Measurements from ENCODE around the gene MRPS12. TPM values are rescaled to one million over a fixed set of nuclear protein-coding genes. Genes with fewer than 3 reads are reported as not detected.
A peak's percentile ranks its signal among the peaks of the same experiment; 100 is the strongest.
"Not testable (repeated sequence)": the region's sequence is repeated elsewhere in the genome, so short reads cannot be mapped to it uniquely, and the experiment has no call there.

Gene MRPS12
- total RNA-seq, 1 experiment from 2014 or later = 105 TPM

DNA sequence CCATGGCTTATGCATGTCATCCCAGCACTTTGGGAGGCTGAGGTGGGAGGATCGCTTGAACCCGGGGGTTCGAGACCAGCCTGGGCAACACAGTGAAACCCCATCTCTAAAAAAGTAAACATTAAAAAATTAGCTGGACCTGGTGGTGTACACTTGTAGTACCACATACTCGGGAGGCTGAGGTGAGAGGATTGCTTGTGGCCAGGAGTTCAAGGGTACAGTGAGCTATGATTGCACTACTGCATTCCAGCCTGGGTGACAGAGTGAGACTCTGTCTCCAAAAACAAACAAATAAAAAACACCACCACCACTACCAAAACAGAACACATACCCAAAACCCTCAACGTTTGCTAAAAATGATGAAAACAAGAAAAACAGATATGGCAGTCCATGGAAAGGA lies 28.9 kb downstream of the MRPS12 start:
- DNase-seq (ENCODE audit: low spot score) = no peak
- in situ Hi-C loops (cut with HindIII; ENCODE audit: low sequenced_read_pairs) = no loop called here

DNA sequence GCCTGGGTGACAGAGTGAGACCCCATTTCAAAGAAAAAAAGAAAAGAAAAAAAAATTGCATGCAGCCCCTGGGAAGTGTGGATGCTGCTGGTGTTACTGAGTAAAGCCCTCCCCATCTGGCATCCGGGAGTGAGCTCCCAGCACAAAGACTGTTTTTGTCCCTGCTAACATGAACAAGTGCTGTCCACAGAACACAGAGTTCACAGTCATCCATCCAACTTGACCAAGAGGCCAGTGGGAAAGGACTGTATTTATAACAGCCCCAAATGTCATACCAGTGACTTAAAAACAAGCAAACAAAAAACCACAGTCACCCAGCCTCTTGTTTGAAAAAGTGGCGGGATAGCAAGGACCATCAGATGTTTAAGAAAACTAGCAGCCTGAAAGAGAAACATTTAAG lies 34.0 kb downstream of the MRPS12 start:
- in situ Hi-C loops (cut with HindIII; ENCODE audit: low sequenced_read_pairs) = no loop called here
- no peak for DNase-seq (ENCODE audit: low spot score)

DNA sequence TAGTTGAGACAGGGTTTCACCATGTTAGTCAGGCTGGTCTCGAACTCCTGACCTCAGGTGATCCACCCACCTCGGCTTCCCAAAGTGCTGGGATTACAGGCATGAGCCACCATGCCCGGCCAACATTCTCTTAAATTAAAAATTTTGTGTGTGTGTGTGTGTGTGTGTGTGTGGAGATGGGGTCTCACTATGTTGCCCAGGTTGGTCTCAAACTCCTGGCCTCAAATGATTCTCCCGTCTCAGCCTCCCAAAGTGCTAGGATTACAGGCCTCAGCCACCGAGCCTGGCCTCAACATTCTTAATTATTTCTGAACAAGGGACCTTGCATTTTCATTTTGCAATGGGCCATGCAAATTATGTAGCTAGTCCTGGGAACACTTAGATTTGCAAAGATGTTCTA lies 35.4 kb downstream of the MRPS12 start:
- DNase-seq (ENCODE audit: low spot score); in situ Hi-C loops (cut with HindIII; ENCODE audit: low sequenced_read_pairs): not testable (repeated sequence)

DNA sequence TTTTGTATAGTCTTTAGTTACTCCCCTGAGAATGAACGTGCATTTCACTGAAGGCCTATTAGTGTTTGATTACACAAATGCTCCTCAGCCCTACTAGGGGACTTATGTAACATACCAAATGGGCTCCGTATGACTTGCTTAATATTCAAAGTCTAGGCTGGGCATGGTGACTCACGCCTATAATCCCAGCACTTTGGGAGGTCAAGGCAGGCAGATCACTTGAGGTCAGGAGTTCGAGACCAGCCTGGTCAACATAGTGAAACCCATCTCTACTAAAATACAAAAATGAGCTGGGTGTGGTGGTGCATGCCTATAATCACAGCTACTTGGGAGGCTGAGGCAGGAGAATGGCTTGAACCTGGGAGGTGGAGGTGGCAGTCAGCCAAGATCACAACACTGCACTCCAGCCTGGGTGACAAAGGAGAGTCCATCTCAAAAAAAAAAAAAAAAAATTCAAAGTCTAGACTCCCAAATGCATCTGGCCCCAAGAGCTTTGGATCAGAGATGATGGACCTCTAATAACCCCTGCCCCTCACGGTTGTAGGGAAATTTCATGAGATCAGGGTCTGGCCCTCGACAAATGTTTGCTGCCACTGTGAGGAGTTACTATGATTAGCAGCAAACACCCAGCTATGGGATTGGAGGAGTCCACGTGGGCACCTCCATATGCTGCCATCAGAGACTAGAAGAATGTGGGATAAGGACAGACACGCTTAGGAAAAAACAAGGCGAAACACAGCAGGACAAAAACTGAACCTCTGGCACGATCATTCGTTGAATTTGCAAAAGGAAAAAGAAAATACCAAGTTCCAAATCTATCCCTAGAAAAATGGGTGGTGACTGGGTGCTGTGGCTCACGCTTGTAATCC lies 40.2 kb downstream of the MRPS12 start:
- in situ Hi-C loops (cut with HindIII; ENCODE audit: low sequenced_read_pairs) = no loop called here

DNA sequence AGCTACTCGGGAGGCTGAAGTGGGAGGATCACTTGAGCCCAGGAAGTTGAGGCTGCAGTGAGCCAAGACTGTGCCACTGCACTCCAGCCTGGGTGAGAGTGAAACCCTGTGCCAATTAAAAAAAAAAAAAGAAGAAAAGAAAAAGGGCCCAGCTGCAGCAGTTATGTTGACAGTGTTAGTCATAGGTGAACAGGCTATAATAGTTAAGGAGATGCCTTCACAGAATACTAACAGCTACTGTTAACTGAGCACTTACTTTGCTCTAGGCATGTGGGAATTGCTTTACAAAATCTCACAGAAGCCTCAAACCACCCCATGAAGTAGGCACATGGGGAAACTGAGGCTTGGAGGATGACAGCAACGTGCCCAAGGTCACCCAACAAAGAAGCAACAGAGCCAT lies 40.9 kb downstream of the MRPS12 start:
- DNase-seq (ENCODE audit: low spot score) = no peak
- in situ Hi-C loops (cut with HindIII; ENCODE audit: low sequenced_read_pairs) = no loop called here

More for the DNA sequence above, 40.2 kb downstream of the MRPS12 start:
- DNase-seq (ENCODE audit: low spot score) = peak; percentile 63

DNA sequence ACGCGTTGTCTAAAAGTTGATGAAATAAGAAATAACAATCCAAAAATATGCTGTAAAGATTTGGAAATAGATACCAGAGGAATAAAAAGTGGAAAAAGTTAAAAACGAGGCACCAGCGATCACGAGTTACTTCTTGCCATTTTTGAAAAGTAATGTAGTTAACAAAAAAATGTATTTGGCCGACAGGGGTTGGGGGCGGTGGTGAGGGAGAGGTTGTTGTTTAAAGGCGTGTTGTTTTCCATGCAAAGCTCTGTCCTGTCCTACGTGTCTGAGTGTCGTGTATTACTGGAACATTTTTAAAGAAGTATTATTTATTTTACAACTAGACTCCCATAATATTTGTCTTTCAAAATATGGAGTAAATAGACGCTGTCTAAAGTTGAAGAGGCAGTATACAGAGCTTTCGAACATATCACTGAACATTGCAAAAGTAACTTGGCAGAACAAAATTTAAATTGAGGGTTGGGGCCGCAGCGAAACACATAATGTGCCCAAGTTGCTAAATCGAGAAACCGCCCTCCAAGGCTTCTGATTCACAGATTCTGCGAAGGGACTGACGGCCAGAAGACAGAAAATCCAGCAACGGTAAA lies 44.0 kb downstream of the MRPS12 start:
- in situ Hi-C loops (cut with HindIII; ENCODE audit: low sequenced_read_pairs) = no loop called here
- DNase-seq (ENCODE audit: low spot score) = no peak

DNA sequence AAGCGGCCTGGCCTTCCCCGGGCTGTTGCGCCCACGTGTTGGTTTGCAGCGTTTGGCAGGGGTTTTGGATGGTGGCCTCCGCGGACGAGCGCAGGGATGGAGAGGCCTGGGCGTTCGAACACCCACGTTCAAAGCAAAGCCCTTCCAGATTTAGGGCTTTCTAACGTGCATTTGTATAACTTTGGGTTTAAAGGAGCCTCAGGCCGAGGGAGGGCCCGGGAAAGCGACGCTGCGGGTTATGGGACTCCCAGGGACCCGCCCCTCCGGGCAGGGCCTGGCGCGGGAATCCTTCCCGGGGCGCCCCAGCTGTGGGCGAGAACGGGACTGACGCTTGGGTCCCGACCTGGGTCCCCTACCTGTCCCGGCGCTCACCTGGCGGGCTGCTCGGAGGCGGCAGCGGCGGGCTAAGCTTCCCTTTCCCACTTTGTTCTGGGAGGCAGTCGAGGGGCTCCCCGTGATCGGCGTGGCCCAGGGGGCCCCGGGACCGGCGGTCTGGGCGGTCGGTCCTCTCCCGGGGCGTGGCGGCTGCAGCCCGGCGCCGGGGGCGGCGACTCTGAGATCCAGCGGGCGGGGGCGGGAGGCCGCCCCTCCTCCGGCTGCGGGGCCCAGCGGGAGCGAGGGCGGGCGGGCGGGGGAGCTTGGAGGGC lies 44.6 kb downstream of the MRPS12 start, which contains the start of gene FBXO17:
Gene FBXO17 (minus strand): TSS at position 529 of the 647 bp plus-strand sequence. CDS start 25,423 bp downstream, outside the sequence.
- in situ Hi-C loops (cut with HindIII; ENCODE audit: low sequenced_read_pairs) = no loop called here

DNA sequence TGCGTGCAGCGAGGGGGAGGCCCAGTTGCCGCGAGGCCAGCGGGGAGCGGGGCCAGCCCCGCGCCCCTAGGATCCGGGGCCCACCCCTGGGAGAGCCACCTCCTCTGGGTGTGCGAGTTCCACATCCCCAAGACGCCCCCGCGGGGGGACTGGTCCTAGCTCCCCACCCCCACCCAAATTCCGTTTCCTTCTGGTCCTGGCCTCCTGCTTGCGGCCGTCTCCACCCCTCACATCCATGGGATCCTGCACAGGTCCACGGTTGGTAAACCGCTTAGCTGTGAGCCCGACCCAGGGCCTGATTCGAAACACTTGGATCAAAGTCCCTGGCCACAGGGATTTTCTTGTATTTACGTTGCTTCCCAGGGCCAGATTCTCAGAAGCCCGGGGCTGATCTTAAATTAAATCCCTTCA lies 45.1 kb downstream of the MRPS12 start:
- in situ Hi-C loops (cut with HindIII; ENCODE audit: low sequenced_read_pairs) = no loop called here
- peak; percentile 67 for DNase-seq (ENCODE audit: low spot score)

More for the DNA sequence above, 44.6 kb downstream of the MRPS12 start, which contains the start of gene FBXO17:
- DNase-seq (ENCODE audit: low spot score) = peak; percentile 70

DNA sequence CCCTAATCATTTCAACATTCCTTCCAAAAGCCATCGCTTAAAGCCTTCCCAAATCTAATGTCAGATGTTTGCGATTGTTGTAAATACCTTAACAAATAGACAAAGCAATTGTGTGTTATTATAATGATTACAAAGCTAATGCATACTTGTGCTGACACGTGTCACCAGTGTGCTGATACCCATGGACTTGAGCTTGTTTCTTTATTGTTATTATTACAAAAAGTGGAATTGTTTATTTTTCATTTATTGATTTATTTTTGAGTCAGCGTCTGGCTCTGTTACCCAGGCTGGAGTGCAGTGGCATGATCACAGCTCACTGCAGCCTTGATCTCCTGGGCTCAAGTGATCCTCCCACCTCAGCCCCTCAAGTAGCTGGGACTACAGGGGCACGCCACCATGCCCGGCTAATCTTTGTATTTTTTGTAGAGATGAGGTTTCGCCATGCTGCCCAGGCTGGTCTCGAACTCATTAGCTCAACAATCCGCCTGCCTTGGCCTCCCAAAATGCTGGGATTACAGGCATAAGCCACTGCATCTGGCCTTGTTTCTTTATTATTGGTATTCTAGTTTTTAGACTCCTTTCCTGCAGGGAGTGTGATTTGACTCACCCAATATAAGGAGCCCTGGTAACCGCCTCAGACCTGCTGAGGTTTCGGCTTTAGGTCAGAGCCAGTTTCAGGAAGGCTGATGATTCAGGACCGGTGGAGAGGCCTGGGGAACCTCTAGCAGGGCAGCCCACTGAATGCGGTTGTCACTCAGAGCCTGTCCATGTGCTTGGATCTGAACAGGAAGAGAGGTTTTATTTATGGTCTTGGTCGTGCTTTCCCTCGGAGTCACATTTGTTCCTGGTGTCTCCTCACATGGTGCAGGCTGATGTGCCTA lies 46.9 kb downstream of the MRPS12 start:
- no peak for DNase-seq (ENCODE audit: low spot score)
- in situ Hi-C loops (cut with HindIII; ENCODE audit: low sequenced_read_pairs) = no loop called here

DNA sequence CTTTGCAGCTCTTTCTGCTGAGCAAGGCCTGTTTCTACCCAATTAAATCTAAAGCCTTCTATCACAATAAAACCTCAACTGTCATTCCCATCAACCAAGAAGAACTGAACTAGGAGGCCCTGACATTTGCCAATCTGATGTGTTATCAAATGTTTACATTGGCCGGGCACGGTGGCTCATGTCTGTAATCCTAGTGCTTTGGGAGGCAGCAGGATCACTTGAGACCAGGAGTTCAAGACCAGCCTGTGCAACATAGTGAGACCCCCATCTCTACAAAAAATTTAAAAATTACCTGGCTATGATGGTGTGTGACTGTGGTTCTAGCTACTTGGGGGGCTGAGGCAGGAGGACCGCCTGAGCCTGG lies 47.6 kb downstream of the MRPS12 start:
- in situ Hi-C loops (cut with HindIII; ENCODE audit: low sequenced_read_pairs) = no loop called here
- DNase-seq (ENCODE audit: low spot score) = no peak

DNA sequence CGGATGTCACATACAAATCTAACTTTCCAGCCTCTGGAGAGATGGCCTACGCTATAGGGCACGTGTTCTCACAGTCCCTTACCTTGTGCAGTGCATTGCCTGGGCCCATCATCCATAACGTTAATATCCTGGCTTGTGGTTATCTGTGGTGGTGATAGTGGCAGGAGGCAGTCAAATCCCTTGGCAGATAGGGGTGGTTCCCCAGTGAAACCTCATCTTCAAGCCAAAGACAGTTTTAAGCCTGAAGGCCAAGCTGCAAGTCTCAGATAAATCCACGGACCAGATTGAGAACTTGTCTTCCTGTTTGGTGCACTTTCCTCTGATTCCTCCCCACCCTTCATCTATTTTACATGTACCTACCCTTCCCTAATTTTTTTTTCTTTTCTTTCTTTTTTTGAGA lies 49.1 kb downstream of the MRPS12 start:
- no peak for DNase-seq (ENCODE audit: low spot score)
- in situ Hi-C loops (cut with HindIII; ENCODE audit: low sequenced_read_pairs) = no loop called here

DNA sequence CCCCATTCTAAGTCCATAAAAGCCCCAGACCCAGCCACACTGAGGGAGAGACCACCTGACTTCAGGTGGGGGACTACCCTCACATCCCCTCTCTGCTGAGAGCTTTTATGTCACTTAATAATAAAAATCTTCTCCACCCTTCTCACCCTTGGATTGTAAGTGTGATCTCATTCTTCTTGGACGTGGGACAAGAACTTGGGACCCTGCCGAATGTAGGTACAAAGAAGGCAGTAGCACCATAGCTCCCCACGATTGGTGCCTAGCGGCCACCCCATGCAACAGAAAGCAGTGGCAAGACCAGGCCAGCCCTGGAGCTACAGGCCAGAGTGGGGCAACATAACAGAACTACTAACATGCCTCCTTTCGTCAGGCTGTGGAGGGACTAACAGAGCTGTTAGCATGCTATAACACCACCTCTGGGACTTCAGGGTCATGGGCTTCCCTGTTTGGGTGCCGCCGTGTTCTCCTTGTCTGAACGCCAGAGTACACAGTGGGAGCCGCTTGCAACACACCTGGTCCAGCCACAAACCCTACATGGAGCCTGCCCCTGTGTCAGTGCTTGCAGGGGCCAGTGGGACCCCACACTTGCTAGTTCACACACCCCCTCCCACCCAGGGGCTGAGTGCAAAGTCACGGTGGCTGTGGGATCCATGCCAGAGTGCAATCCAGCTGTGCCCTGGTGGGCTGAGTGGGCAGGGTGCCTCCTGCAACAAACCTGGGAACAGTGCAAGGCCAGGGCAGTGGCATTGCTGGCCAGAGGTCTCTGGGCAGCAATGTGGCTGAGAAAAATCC lies 50.0 kb downstream of the MRPS12 start:
- in situ Hi-C loops (cut with HindIII; ENCODE audit: low sequenced_read_pairs) = no loop called here
- DNase-seq (ENCODE audit: low spot score) = no peak

Other genes starting within 250 kb of the MRPS12 start
- gene CAPN12, start 186.5 kb upstream of the MRPS12 start, total RNA-seq (2014; rRNA removed; shearing (Covaris generic)) = 5.3 and 5.8 TPM in 2 replicates
- gene LGALS7, start 157.4 kb upstream of the MRPS12 start, total RNA-seq (2014; rRNA removed; shearing (Covaris generic)) = not detected in 2 replicates
- gene LGALS7B, start 141.7 kb upstream of the MRPS12 start, total RNA-seq (2014; rRNA removed; shearing (Covaris generic)) = not detected in 2 replicates
- gene LGALS4, start 118.0 kb upstream of the MRPS12 start, total RNA-seq (2014; rRNA removed; shearing (Covaris generic)) = not detected in 2 replicates
- 210 and 267 TPM in 2 replicates for gene ECH1, start 99.2 kb upstream of the MRPS12 start, total RNA-seq (2014; rRNA removed; shearing (Covaris generic))
- gene HNRNPL, start 81.0 kb upstream of the MRPS12 start, total RNA-seq (2014; rRNA removed; shearing (Covaris generic)) = 600 and 749 TPM in 2 replicates
- gene RINL, start 52.7 kb upstream of the MRPS12 start, total RNA-seq (2014; rRNA removed; shearing (Covaris generic)) = 5.6 and 7.3 TPM in 2 replicates
- gene SIRT2, start 31.3 kb upstream of the MRPS12 start, total RNA-seq (2014; rRNA removed; shearing (Covaris generic)) = 114 and 122 TPM in 2 replicates
- gene NFKBIB, start 31.0 kb upstream of the MRPS12 start, total RNA-seq (2014; rRNA removed; shearing (Covaris generic)) = 48.1 and 63.2 TPM in 2 replicates
- not detected in 2 replicates for gene CCER2, start 18.8 kb upstream of the MRPS12 start, total RNA-seq (2014; rRNA removed; shearing (Covaris generic))
- 34.2 and 43.0 TPM in 2 replicates for gene SARS2, start 181 bp upstream of the MRPS12 start, total RNA-seq (2014; rRNA removed; shearing (Covaris generic))
- 47.4 and 91.4 TPM in 2 replicates for gene FBXO17, start 44.8 kb downstream of the MRPS12 start, total RNA-seq (2014; rRNA removed; shearing (Covaris generic))
- gene FBXO27, start 101.6 kb downstream of the MRPS12 start, total RNA-seq (2014; rRNA removed; shearing (Covaris generic)) = 44.0 and 52.2 TPM in 2 replicates
- not detected in 2 replicates for gene ACP7, start 153.4 kb downstream of the MRPS12 start, total RNA-seq (2014; rRNA removed; shearing (Covaris generic))
- 12.8 and 15.3 TPM in 2 replicates for gene PAK4, start 194.8 kb downstream of the MRPS12 start, total RNA-seq (2014; rRNA removed; shearing (Covaris generic))